GM18520 (cell line): ENCODE measurements around the gene HINFP.

ENCODE experiments used
- ATAC-seq: cut with Tn5 transposase; IDR thresholded peaks from one replicate; pipeline ENCODE4 v1.9.1; 2021; ENCODE audit not compliant: unreplicated experiment

The HINFP gene, protein sequence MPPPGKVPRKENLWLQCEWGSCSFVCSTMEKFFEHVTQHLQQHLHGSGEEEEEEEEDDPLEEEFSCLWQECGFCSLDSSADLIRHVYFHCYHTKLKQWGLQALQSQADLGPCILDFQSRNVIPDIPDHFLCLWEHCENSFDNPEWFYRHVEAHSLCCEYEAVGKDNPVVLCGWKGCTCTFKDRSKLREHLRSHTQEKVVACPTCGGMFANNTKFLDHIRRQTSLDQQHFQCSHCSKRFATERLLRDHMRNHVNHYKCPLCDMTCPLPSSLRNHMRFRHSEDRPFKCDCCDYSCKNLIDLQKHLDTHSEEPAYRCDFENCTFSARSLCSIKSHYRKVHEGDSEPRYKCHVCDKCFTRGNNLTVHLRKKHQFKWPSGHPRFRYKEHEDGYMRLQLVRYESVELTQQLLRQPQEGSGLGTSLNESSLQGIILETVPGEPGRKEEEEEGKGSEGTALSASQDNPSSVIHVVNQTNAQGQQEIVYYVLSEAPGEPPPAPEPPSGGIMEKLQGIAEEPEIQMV

DNA sequence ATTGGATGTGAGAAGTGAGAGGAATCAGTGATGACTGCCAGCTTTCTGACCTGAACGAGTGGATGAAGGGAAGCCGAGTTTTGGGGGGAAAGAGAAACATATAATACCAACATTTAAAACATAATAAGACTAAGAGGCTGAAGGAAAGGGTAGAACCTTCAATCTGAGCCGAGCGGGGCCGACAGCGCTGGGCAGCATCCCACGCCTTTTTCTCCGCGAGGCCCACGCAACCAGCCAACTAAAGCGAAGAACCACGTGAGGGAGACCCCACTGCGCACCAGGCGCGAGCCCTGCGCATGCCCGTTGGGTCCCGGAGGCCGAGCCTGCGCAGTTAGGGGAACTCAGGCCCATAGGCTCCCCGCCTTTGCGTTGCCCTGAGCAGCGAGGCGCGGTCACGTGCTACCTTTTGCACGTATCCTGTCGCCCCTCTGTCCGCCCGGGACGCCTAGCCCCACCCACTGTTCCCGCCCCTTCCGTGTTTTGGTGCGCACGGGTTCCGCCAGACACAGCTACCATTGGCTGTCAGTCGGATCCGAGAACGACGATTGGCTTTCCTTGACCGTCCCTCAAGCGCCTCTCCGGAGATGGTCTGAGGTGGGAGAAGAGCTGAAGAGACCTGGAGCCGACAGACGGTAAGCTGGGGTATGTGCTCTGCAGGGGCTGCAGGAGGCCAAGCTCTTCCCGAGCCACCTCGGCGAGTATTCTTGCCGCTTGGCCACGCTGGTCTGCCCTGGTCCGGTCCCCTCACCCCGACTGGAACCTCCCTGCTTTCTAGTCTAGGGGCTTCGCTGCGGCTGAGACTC, at the start of gene HINFP:
Gene HINFP (plus strand): TSS at position 573 of the 803 bp plus-strand sequence. CDS start 5,365 bp downstream, outside the sequence.
- peak; percentile 89 for ATAC-seq

DNA sequence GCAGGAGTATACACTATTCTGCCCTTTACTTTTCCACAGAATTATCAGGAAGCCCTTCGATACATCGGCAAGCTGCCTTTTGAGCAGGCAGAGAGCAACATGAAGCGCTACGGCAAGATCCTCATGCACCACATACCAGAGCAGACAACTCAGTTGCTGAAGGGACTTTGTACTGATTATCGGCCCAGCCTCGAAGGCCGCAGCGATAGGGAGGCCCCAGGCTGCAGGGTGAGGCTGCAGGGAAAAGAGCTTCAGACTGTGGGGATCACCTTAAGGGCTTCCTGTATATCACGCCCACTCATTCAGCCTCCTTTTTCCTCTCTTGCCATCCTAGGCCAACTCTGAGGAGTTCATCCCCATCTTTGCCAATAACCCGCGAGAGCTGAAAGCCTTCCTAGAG, 43.5 kb upstream of the HINFP start:
- ATAC-seq: no peak

DNA sequence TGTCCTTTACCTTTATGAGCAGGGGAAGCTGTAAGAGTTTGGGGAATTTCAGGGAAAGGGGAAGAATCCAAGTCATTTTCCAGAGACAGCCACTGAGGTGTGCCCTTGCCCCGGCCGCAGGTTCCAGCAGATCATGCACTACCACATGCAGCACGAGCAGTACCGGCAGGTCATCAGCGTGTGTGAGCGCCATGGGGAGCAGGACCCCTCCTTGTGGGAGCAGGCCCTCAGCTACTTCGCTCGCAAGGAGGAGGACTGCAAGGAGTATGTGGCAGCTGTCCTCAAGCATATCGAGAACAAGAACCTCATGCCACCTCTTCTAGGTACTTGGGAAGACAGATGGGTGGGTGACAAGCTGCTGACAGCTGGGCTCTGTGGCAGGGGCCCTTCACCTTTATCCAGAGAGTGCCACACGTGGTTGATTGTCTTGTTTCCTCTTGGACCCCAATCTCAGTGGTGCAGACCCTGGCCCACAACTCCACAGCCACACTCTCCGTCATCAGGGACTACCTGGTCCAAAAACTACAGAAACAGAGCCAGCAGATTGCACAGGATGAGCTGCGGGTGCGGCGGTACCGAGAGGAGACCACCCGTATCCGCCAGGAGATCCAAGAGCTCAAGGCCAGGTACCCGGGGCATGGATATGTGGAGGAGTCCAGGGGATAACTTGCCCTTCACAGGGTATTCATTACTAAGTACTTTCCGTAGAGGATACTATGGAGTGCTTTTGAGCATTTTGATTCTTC, 42.5 kb upstream of the HINFP start:
- no peak for ATAC-seq

GRCh38 chr11:119081682-119082260, 39.6 kb upstream of the HINFP start:
- no peak for ATAC-seq

GRCh38 chr11:119084663-119085436, 36.5 kb upstream of the HINFP start, which contains the start of gene HMBS:
HMBS (plus strand) TSS chr11:119084881; CDS start chr11:119085034, 153 bp downstream.
- peak; percentile 78 for ATAC-seq

GRCh38 chr11:119085437-119085847, 35.9 kb upstream of the HINFP start:
- no peak for ATAC-seq

DNA sequence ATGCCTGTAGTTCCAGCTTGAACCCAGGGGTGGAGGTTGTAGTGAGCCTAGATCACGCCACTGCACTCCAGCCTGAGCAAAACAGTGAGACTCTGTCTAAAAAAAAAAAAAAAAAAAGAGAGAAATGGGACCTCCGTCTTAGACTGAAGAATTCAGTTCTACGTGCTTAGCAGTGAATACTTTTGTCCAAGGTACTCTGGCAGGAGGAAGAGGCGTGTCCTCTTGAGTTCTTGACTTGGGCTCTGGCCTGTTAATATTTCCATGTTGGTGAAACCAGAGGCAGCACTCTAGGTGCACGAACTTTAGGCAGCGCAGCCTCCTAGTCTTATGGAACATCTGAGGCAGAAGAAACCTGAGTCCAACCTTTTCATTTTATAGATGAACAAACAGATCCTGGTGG, 34.3 kb upstream of the HINFP start:
- ATAC-seq: no peak

DNA sequence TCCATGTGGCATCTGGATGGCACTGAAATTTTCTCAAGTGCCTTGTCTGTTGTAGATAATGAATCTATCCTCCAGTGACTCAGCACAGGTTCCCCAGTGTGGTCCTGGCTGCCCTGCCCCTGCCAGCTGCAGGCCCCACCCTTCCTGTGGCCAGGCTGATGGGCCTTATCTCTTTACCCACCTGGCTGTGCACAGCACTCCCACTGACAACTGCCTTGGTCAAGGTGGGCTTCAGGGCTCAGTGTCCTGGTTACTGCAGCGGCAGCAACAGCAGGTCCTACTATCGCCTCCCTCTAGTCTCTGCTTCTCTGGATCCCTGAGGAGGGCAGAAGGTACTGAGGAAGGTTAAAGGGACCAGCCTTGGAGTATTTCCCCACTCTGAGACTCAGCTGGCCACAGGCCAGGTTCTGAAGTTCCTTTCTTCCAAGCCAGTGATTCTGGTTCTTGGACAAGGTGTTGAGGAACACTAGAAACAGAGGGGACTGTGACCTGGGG, 33.6 kb upstream of the HINFP start:
- ATAC-seq: no peak

- no peak for ATAC-seq
Observed at GRCh38 chr11:119088406-119088805, 33.0 kb upstream of the HINFP start.

DNA sequence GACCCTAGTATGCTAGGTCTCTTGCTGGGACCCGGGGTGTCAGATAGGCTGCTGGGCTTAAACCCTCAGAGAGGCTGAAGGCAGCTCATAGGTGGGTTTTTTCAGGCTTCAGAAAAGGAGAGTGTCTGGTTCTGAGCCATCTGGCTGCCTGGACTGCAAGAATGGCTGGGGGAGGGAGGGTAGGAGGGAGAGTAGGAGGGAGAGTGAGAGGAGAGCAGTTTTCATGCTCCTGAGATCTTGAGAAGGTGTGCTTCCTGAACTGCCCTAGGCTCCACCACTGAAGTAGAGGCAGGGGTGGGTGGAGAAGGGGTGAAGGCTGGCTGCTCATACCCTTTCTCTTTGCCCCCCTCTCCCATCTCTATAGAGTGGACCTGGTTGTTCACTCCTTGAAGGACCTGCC, 32.1 kb upstream of the HINFP start:
- no peak for ATAC-seq

- no peak for ATAC-seq
Observed at GRCh38 chr11:119091178-119091577, 30.2 kb upstream of the HINFP start.

- no peak for ATAC-seq
Observed at GRCh38 chr11:119091966-119092879, 29.2 kb upstream of the HINFP start.

DNA sequence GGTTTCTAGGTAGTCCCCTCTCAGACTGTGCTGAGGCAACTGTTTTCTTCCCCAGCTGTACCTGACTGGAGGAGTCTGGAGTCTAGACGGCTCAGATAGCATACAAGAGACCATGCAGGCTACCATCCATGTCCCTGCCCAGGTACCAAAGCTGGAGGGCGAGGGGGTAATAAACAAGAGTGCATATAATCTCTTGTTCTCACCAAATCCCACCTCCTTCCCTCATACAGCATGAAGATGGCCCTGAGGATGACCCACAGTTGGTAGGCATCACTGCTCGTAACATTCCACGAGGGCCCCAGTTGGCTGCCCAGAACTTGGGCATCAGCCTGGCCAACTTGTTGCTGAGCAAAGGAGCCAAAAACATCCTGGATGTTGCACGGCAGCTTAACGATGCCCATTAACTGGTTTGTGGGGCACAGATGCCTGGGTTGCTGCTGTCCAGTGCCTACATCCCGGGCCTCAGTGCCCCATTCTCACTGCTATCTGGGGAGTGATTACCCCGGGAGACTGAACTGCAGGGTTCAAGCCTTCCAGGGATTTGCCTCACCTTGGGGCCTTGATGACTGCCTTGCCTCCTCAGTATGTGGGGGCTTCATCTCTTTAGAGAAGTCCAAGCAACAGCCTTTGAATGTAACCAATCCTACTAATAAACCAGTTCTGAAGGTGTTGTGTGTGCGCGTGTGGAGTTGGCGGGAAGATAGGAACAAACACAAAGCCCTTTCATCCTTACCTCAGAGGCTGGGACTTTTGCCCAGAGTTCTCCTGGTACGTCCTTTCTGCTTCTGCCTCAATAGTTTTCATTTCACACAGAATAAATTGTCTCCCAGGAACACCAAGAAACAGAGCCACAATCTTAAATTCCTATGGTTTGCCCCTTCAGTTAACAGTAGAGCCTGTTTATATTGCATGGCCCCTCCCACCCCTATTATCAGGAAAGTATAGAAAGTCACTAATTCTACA, 28.2 kb upstream of the HINFP start:
- no peak for ATAC-seq

GRCh38 chr11:119093942-119094815, 27.2 kb upstream of the HINFP start:
- peak; percentile 3 for ATAC-seq

GRCh38 chr11:119094816-119095065, 26.6 kb upstream of the HINFP start:
- ATAC-seq: peak; percentile 25

- ATAC-seq: peak; percentile 57
Observed at GRCh38 chr11:119095066-119095880, 26.1 kb upstream of the HINFP start.
